Skeletal muscle satellite cell (primary cell): ENCODE results near the gene CDK18.

Source experiments
- H3K27me3 ChIP-seq: 2 replicates; pipeline ENCODE4 v1.7.0; 2013; ENCODE audit warnings: low read length; ENCODE audit not compliant: control insufficient read depth, insufficient read depth
- H3K36me3 ChIP-seq: 2 replicates; pipeline ENCODE4 v1.7.0; 2013; ENCODE audit warnings: mild to moderate bottlenecking, control low read depth, low read length; ENCODE audit not compliant: insufficient read depth
- H3K4me1 ChIP-seq: 2 replicates; pipeline ENCODE4 v1.7.0; 2013; ENCODE audit warnings: low read length; ENCODE audit not compliant: control insufficient read depth, insufficient read depth
- H3K4me2 ChIP-seq: 2 replicates; pipeline ENCODE4 v1.7.0; 2013; ENCODE audit warnings: mild to moderate bottlenecking, low read length
- H3K4me3 ChIP-seq: 2 replicates; pipeline ENCODE4 v1.7.0; 2013; ENCODE audit warnings: low read length
- H3K9ac ChIP-seq: 2 replicates; pipeline ENCODE4 v1.7.0; 2013; ENCODE audit warnings: mild to moderate bottlenecking, low read depth, low read length, moderate library complexity
- H3K9me3 ChIP-seq: replicated peaks from 2 replicates; pipeline ENCODE4 v1.7.0; 2013; ENCODE audit warnings: mild to moderate bottlenecking, control low read depth, low read length

The CDK18 gene

DNA sequence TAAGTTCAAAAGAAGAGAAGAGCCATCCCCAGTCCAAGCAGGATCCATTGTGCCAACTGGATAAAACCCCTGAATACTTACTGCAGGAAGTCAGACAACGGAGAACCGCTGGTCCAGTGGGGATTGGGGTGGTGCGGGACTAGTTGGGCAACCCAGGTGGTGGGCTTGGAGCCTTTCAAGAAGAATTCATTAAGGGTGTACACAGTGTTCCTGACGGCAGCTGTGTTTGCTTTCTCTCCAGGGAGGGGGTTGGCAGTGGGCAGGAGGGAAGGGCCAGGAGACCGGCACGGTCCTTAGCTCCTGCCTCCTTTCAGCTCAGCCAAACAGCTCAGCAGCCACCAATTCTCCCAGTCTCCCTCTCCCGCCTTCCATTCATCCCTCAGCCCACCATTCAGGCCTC lies 7.1 kb upstream of the CDK18 start:
- no peaks in the 10 kb centered on the region for H3K36me3 ChIP-seq
- H3K27me3 ChIP-seq, result peaks cover 60% of the 10 kb centered on the region
- H3K9me3 ChIP-seq, result no peaks in the 10 kb centered on the region
- no peak overlapping the region for H3K9ac ChIP-seq
- H3K4me1 ChIP-seq, result peaks cover 13% of the 10 kb centered on the region
- H3K4me2 ChIP-seq, result no peak overlapping the region
- H3K4me3 ChIP-seq, result no peak overlapping the region

DNA sequence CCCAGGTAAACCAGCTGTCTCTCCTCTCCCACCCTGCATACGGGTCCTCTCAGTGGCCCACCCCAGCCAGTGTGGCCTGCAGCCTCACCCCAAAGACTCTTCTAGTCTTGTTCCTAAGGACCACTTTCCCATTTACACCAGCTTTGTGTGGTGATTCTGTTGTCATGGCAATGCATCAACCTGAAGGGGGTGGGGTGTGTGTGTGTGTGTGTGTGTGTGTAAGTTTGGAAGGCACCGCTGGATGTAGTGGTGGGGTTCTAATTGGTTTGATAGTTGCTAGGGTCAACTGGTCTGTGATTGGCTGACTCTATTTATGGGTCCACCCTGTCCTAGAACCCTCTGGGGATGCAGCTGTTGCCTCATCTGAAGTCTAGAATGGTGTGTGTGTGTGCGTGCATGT lies 4.7 kb upstream of the CDK18 start:
- Histone ChIP-seq H3K36me3 (no peaks in the 10 kb centered on the region), H3K4me1 (peaks cover 4% of the 10 kb centered on the region), H3K4me2 (no peak overlapping the region), H3K9ac (no peak overlapping the region), H3K9me3 (no peaks in the 10 kb centered on the region), H3K4me3 (no peak overlapping the region), H3K27me3 (peaks cover 70% of the 10 kb centered on the region)

DNA sequence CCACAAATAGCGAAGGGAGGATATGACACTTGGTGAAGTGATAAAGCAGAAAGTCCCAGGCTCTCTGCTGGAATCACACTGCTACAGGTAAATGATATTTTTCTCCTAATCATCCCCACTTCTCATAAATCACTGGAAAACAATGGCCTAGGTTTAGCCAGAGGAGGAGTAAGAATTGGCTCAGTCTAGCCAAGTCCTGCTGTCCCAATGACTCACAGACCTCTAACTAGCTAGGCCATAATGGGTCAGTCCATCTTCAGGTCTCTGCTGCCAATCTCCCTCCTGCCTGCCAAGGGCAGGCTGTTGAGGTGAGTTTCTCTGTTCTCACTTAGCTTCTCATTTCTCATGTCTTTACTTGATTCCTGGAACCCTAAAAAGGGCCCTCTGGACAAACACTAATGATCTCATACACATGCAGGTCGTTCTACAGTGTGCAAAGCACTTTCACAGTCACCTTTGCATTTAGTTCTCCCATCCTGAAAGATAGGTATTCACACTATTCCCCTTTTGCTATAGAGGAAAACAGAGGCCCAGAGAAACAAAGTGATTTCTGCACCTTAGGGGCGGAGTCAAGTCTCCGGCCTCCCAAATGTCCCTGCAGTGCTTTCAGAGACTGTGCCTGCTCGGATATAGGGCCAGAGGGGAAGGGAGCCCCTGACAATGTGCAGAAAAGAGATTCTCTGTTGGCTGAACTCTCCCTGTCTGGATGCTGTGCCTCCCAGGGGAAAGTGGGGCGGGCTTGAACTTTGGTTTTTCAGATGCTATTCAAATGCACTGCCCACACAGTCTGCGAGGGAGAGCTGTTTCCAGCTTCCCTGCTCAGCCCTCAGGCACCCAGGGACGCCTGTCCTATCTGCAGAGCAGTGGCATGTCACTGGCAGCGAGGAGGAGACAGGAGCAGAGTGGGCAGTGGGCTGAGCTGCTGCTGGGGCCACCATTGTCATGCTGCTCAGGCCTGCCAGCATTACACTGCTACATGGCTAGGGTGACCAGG lies 3.9 kb upstream of the CDK18 start:
- H3K9me3 ChIP-seq, result no peaks in the 10 kb centered on the region
- H3K4me1 ChIP-seq, result peaks cover 10% of the 10 kb centered on the region
- H3K4me3 ChIP-seq, result no peak overlapping the region
- no peak overlapping the region for H3K4me2 ChIP-seq
- no peak overlapping the region for H3K9ac ChIP-seq
- no peaks in the 10 kb centered on the region for H3K36me3 ChIP-seq
- peaks cover 70% of the 10 kb centered on the region for H3K27me3 ChIP-seq

DNA sequence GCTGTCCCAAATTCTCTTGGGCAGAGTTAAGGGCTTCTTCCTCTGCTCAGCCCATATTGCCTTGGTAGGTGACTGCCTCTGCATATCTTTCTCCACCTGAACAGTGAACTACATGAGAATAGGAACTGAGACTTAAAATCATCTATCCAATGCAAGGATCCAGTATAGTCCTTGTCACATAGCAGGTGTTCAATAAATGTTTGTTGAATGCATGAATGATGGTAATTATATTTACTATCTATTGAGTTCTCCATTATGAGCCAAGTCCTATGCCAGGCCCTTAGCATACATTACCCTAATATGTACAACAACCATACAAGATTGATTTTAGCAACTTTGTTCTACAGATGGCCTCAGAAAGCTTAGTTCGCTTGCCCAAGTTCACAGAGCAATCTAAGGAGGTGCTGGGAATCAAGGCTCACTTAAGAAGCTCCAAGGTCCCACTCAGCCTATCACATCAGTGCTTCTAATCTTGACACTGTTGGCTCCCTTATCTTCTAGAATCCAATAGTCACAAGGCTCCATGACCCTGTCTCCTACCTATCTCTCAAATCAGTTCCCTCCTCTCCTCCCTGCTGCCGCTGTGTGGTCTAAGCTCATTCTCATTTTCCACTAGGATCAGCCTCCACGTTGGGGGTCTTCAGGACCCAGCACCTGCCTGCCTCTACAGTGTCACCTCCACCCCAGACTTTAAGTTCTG lies 2.2 kb upstream of the CDK18 start:
- H3K36me3 ChIP-seq, result no peaks in the 10 kb centered on the region
- no peak overlapping the region for H3K4me3 ChIP-seq
- H3K4me1 ChIP-seq, result peaks cover 15% of the 10 kb centered on the region
- H3K4me2 ChIP-seq, result no peak overlapping the region
- H3K9me3 ChIP-seq, result no peaks in the 10 kb centered on the region
- H3K9ac ChIP-seq, result no peak overlapping the region
- peaks cover 70% of the 10 kb centered on the region for H3K27me3 ChIP-seq

DNA sequence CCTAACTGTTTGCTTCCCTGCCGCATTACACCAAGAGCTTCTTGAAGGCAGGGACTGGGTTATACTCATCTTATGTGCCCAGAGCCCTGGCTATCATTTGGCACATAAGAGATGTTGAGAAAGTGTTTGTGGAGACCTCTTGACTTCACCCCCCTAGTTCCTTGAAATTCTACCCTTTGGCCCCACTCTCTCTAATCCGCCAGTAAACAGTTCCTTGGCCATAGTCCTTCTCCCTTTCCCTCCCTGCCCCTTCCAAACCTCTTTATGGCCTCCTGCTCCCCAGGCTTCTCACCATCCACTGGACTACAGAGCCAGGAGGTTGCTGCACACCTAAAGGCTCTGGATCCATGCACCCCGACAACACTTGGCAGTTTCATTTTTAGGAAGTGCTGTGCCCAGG lies 1.5 kb upstream of the CDK18 start:
- Histone ChIP-seq H3K27me3 (peaks cover 67% of the 10 kb centered on the region), H3K4me1 (peaks cover 15% of the 10 kb centered on the region), H3K9ac (no peak overlapping the region)

DNA sequence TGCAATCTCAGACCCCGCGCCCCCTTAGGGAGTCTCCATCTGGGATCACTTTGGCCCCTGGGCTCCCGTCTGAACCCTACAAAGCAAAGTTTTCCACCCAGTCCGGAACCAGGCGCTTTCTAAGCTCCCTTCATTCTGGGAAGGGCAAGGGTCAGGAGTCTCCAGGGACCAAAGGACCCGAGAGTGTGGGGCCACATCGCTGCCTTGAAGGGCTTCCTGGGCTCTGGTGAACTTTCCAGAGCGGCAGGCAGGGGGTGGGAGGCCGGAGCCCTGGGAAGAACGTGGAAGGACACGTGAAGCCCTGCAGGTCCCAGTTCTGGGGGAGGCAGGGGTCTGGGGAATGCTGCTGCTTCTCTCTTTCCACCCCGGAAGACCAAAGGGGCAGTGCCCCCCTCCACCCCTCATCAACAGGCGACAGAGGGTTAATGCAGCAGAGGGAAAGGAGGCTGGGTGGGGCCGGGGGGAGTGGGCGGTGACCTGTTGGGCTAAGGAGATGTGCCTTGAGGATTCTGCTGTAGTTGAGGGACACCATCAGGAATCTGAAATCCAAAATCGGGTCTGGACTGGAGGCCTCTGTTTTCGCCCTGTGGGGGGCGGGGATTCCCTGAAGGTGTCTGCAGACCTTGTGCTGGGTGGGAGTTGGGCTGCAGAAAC lies 734 bp downstream of the CDK18 start:
- H3K9me3 ChIP-seq, result no peaks in the 10 kb centered on the region
- H3K4me1 ChIP-seq, result peaks cover 15% of the 10 kb centered on the region
- H3K36me3 ChIP-seq, result no peaks in the 10 kb centered on the region
- H3K9ac ChIP-seq, result no peak overlapping the region
- H3K4me3 ChIP-seq, result peak overlapping the region; percentile 65
- peak overlapping the region; percentile 80 for H3K4me2 ChIP-seq
- peaks cover 71% of the 10 kb centered on the region for H3K27me3 ChIP-seq

More for the DNA sequence above, 1.5 kb upstream of the CDK18 start:
- H3K9me3 ChIP-seq, result no peaks in the 10 kb centered on the region
- H3K36me3 ChIP-seq, result no peaks in the 10 kb centered on the region
- H3K4me3 ChIP-seq, result no peak overlapping the region
- H3K4me2 ChIP-seq, result no peak overlapping the region

DNA sequence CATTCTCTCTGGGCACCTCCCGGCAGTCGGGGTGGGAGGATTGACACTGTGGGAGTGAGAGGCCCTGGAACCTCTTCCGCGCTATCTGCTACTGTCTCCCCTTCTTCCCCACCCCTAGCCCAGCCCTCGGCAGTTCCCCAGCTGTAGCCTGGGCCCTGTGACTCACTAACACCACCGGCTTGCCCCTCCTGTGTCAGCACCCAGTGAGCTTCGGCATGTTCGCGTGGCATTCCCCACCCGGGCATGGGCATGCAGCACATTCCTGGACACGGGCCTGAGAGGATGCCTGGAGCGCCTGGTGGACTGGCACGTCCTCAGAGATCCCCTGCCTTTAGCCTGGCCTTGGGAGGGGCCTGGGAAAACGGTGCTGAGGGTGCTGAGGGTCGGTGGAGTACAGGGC lies 1.3 kb downstream of the CDK18 start:
- Histone ChIP-seq H3K9ac (no peak overlapping the region), H3K36me3 (no peaks in the 10 kb centered on the region), H3K4me3 (no peak overlapping the region), H3K27me3 (peaks cover 73% of the 10 kb centered on the region), H3K9me3 (no peaks in the 10 kb centered on the region), H3K4me2 (no peak overlapping the region), H3K4me1 (peaks cover 15% of the 10 kb centered on the region)

DNA sequence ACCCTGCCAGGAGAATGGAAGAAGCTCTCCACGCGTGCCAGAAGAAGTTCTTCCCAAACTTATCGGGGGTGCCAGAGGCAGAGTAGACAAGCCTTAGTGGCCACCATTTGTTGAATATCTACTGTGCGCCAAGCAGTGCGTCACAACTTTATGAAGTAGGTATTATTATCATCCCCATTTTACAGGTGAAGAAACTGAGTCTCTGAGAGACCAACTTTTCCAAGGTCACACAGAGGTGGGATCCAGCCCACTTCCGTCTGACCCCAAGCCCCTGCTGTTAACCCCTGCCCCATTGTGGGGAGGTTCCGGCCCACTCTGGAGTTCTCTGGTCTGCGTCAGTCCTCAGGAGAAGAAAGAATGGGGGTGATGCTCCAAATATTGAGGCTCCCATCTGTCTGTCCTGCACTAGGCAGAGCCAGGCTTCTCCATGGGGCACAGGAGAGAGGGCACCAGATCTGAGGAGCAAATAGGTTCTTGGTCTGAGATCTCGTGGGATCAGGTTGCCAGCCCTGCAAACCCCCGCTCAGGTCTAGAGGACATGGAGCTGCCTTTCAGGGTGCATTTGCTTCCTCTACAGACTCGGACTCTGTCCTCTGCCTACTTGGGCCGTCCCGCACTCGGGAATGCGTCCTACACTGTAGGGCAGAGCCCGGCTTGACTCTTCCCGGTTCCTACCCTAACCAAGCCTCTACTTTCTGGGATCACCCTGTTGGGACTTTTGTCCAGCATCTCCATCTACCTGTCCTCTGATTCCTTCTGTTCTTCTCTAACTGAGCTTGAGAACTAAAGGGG lies 2.1 kb downstream of the CDK18 start:
- Histone ChIP-seq H3K9me3 (no peaks in the 10 kb centered on the region), H3K4me2 (no peak overlapping the region), H3K27me3 (peaks cover 69% of the 10 kb centered on the region), H3K9ac (no peak overlapping the region), H3K36me3 (no peaks in the 10 kb centered on the region), H3K4me1 (peaks cover 15% of the 10 kb centered on the region), H3K4me3 (no peak overlapping the region)

DNA sequence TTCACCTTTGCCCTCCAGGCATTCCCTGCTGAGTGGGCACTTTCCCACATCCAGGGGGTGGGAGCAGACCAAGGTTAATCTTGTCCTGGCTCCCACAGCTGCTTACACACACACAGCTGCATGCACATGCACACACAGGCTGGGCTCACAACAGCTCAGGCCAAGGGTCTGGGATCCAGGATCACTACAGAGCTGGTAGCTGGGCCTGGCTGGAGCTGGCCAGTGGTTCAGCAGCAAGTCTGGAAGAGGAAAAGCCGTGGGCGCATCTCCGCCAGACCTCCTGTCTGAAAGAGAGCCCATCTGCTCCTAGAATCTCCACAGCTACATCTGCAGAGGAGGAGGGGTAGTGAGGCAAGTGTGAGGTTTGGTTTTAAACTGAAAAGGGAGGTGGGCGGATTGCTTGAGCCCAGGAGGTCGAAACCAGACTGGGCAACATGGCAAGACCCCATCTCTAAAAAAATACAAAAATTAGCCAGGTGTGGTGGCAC lies 3.8 kb downstream of the CDK18 start:
- H3K27me3 ChIP-seq, result peaks cover 59% of the 10 kb centered on the region
- H3K9ac ChIP-seq, result no peak overlapping the region

DNA sequence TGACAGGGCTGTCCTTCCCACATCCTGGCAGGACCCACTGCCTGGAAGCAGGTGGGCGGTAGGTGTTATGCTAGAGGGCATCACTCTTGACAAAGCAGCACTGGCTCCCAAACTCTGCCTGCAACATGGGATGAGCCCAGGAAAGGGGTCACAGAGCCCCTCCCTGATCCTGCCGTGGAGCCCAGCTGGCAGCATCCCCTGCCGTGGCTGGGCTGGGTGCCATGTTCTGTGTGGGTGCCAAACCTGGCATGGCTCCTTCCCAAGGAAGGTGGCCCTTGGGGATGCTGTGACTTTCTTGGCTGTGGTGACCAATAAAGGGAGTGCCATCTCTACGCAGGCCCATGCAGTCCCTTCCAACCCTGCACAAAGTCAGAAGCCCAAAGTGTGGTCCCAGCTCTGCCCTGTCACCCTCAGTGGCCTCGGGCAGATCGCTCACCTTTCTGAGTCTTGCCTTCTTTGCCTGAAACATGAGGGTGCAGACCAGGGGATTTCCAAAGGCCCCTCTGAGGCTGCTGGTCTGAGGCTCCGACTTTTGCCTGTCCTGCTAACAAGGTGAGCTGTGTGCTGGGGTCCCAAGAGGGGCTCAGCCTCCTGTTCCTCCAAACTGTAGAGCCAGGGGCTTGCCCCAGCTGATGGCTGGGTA lies 6.0 kb downstream of the CDK18 start:
- H3K4me1 ChIP-seq, result peaks cover 6% of the 10 kb centered on the region
- H3K9ac ChIP-seq, result no peak overlapping the region
- H3K36me3 ChIP-seq, result no peaks in the 10 kb centered on the region
- no peaks in the 10 kb centered on the region for H3K9me3 ChIP-seq
- no peak overlapping the region for H3K4me2 ChIP-seq
- H3K4me3 ChIP-seq, result no peak overlapping the region
- H3K27me3 ChIP-seq, result peaks cover 43% of the 10 kb centered on the region

More for the DNA sequence above, 3.8 kb downstream of the CDK18 start:
- H3K36me3 ChIP-seq, result no peaks in the 10 kb centered on the region
- no peak overlapping the region for H3K4me2 ChIP-seq
- H3K4me1 ChIP-seq, result peaks cover 15% of the 10 kb centered on the region
- H3K9me3 ChIP-seq, result no peaks in the 10 kb centered on the region
- no peak overlapping the region for H3K4me3 ChIP-seq
